NK-92 (cell line): ENCODE data around the gene NUDT19.
"Not testable (repeated sequence)": the region's sequence is repeated elsewhere in the genome, so short reads cannot be mapped to it uniquely, and the experiment has no call there.

Experiments
- DNase-seq: peaks from one replicate; lab custom pipeline; 2025; ENCODE audit not compliant: unreplicated experiment; lab: John Stamatoyannopoulos, UW

The NUDT19 gene

DNA sequence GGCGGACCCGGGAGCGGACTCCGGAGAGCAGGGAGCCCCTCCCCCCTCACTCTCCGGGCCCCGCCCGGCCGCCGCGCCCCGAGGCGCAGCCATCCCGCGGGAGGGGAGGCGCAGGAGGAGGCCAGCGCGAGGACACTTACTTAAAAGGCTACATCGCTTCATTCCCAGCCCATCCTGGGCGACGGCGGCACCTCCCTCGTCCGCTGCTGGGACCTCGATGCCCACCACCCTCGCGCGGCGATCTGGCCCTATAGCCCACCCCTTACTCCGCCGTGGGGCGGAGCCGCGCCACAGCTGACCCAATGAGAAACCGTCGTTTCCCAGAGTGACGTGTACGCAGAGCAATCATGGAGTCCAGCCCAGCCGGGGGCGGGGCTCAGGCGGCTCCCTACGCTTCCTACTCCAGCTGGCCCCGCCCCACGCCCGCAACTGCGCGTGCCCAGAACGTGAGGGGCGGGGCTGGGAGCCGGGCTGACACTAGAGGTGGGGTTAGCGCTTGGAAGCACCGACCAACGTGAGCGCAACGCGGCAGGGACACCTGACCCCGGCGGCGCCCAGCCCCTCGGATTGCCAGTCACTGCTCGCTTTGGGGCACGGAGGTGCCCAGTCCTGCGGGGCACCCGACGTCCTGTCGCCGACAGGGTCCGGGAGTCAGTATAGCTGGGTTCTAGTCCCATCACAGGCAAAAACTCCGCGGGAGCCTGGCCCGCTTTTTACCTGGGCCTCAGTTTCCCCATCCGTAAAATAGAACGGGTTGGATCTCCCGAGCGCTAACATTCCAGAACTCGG, 16.5 kb upstream of the NUDT19 start, which contains the start of gene ANKRD27:
ANKRD27 (minus strand) TSS at position 250 of the 789 bp plus-strand sequence. CDS start 16,165 bp downstream, outside the sequence.
- peak; percentile 90 for DNase-seq

GRCh38 chr19:32675720-32676185, 15.9 kb upstream of the NUDT19 start, which contains the start of gene RGS9BP:
Gene RGS9BP (plus strand): TSS chr19:32675848. CDS start chr19:32676264, 416 bp downstream.
- no peak for DNase-seq

GRCh38 chr19:32676186-32676894, 15.3 kb upstream of the NUDT19 start:
- DNase-seq = no peak

GRCh38 chr19:32676895-32677359, 14.7 kb upstream of the NUDT19 start:
- DNase-seq = no peak

- no peak for DNase-seq
Measured at GRCh38 chr19:32677657-32678056, 14.0 kb upstream of the NUDT19 start.

DNA sequence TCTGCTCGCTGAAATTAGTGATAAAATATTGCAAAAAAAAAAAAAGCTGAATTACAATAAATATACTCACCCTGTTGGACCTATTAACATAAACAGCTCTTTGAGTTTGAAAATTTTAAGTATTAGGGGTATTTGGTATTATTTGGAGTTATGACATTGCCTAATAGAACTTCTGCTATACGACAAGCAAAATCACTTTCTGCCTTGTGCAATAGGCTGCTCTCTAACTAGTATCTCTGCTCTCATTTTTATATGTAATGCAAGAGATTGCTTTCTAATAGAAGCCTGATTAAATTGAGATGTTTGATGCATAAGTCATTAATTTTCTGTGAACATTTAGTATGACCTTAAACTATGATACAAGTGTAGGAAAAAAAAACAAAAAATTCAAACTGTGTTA, 10.6 kb upstream of the NUDT19 start:
- no peak for DNase-seq

- no peak for DNase-seq
Measured at GRCh38 chr19:32682317-32682716, 9.3 kb upstream of the NUDT19 start.

DNA sequence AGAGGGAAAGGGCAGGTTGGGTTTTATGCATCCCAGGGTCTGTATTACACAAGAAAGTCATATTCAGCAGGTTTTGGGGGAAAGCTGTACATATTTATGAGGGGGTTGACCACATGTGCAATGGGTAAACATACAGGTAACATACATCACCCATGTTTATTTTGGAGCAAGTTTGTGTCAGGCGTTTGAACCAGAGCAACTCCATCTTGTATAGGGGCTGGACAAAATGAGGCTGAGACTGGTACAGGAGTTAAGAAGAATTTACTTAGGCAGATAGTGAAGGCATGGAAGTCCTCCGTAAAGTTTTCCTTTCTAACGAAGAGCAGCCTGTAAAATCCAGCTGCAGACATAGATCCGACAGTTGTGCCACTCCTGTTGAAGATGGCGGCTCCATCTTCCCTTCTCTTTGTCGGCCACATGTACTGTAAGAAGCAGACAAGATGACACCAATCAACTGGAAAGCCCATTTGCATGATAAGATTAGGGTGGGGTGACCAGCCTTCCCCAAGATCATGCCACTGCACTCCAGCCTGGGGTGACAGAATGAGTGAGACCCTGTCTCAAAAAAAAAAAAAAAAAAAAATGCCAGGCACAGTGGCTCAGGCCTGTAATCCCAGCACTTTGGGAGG, 4.7 kb upstream of the NUDT19 start:
- DNase-seq = no peak

- no peak for DNase-seq
Measured at GRCh38 chr19:32687681-32688080, 3.9 kb upstream of the NUDT19 start.

GRCh38 chr19:32688311-32688710, 3.3 kb upstream of the NUDT19 start:
- no peak for DNase-seq

DNA sequence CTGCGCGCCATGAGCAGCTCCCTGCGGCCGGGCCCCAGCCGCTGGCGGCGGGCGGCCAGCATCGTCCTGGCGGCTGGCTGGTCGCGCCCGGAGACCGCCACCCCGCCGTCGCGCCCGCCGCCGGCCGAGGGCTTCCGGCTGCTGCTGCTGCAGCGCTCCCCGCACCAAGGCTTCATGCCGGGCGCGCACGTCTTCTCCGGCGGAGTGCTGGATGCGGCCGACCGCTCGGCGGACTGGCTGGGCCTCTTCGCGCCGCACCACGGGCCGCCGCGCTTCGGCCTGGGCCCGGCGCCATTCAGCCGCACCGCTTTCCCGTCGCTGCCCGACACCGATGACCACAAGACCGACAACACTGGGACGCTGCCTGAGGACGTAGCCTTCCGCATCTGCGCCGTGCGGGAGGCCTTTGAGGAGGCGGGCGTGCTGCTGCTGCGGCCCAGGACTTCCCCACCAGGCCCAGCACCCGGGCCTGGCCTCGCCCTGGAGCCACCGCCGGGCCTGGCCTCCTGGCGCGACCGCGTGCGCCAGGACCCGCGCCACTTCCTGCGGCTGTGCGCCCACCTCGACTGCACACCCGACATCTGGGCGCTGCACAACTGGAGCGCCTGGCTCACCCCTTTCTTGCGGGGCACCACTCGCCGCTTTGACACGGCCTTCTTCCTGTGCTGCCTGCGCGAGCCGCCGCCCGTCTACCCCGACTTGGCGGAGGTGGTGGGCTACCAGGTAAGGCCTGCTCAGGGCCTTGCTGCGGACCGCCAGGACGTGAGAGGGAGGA, 518 bp downstream of the NUDT19 start:
- no peak for DNase-seq

DNA sequence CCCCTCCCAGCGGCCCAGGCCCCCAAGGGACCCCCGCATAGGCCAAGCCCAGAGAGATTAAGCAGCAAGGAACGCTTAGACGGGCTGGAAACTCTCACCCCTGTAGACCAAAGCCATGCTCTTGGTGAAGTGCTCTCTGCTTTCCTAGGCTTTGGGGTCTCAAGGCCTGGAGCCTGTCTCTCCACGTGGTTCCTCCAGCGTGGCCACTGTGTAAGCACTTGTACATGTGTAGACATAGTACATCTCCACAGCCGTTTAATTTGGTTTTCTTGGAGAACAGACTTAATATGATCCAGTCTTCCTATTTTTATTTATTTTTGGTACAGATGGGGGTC, 1.1 kb downstream of the NUDT19 start:
- no peak for DNase-seq

GRCh38 chr19:32693151-32694108, 1.8 kb downstream of the NUDT19 start:
- not testable (repeated sequence) for DNase-seq

DNA sequence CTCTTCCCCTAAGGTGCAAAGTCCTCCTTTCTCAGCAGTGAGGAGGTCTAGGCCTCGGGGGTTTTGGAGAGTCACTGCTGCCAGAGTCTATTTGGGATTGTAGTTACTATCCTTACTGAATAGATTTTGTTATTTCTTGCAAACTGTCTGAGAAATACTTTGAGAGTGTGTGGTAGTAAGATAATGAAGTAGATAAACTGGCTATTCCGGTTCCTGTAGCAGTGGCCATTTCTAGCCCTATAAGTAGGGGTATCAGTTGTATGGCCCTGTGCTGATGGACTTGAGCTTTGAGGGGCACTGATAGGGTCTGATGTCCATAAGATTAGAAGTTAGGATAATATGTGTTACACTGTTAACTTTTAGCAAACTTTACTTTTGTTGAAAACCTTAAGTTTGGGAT, 2.7 kb downstream of the NUDT19 start:
- DNase-seq = not testable (repeated sequence)

DNA sequence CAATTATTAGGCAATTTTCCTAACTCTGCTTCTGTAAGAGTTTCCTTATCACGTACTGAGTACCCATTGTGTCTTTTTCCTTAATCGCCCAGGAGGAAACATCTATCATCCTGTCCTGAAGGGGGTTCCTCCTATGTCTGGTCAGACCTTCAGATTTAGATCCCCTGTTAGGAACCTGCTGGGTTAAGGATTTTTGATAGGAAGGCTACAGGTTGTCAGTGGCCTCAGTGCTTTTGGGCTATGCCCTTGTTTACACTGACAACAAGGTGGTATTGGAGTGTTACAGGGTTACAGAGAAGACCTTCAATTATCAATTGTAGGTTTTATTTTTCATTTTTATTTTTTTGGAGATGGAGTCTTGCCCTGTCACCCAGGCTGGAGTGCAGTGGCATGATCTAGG, 3.2 kb downstream of the NUDT19 start:
- not testable (repeated sequence) for DNase-seq

GRCh38 chr19:32695506-32695905, 3.9 kb downstream of the NUDT19 start:
- DNase-seq = not testable (repeated sequence)

- DNase-seq = not testable (repeated sequence)
Measured at GRCh38 chr19:32696771-32697170, 5.2 kb downstream of the NUDT19 start.

DNA sequence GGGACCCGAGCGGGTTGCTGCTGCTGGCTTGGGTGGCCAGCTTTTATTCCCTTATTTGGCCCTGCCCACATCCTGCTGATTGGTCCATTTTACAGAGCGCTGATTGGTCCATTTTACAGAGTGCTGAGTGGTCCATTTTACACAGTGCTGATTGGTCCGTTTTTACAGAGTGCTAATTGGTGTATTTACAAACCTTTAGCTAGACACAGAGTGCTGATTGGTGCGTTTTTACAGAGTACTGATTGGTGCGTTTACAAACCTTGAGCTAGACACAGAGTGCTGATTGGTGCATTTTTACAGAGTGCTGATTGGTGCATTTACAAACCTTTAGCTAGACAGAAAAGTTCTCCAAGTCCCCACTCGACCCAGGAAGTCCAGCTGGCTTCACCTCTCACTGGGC, 8.5 kb downstream of the NUDT19 start:
- not testable (repeated sequence) for DNase-seq

GRCh38 chr19:32702010-32702409, 10.4 kb downstream of the NUDT19 start:
- no peak for DNase-seq

DNA sequence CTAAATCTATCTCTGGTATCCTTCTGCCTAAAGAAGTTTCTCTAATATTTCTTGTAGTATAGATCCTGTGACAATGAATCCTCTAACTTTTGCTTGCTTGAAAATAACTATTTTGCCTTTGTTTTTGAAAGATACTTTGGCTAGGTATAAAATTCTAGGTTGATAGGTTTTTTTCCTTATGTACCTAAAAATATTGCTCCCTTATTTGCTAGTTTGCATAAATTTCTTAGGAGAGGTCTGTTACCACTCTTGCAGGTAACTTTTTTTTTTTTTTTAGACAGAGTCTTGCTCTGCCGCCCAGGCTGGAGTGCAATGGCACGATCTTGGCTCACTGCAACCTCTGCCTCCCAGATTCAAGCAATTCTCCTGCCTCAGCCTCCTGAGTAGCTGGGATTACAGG, 12.4 kb downstream of the NUDT19 start:
- not testable (repeated sequence) for DNase-seq
